Measurements from ENCODE around the gene MYO1C. TPM values are rescaled to one million over a fixed set of nuclear protein-coding genes. Genes with fewer than 3 reads are reported as not detected.
"Not testable (repeated sequence)": the region's sequence is repeated elsewhere in the genome, so short reads cannot be mapped to it uniquely, and the experiment has no call there.

Gene MYO1C
- total and polyA plus RNA-seq, 4 donors = 73.4 to 237 (median 89.6) TPM

GRCh38 chr17:1455291-1455796 is 37.1 kb downstream of the MYO1C start:
- Histone ChIP-seq H3K27me3 (ENCODE audit: control insufficient read depth in 3 of 3, insufficient read depth in 3 of 3, low read length in 2 of 3) (no peaks in the 10 kb centered on the region), H3K9ac (ENCODE audit: insufficient read depth in 1 of 2, low read length in 2 of 2) (peak overlapping the region; percentile 43 to 77), H3K4me3 (peak overlapping the region; percentile 98), H3K36me3 (ENCODE audit: control insufficient read depth in 4 of 4, insufficient read depth in 4 of 4, low read length in 4 of 4) (peaks cover 0 to 5% (median under 1%) of the 10 kb centered on the region in 4 donors), H3K27ac (ENCODE audit: low read depth in 1 of 2, low read length in 1 of 2) (peak overlapping the region; percentile 99 to 100), H3K9me3 (ENCODE audit: control insufficient read depth in 4 of 4, insufficient read depth in 3 of 4, low read length in 3 of 4) (no peaks in the 10 kb centered on the region), H3K4me1 (ENCODE audit: control insufficient read depth in 5 of 5, insufficient read depth in 5 of 5, low read length in 5 of 5) (peaks cover 4 to 18% (median 8%) of the 10 kb centered on the region in 5 donors)
- peak; percentile 0 for TF ChIP-seq CTCF (IDR thresholded peaks at IDR 0.05; ENCODE audit: control extremely low read depth, extremely low read depth)
- DNase-seq = peak; percentile 74 to 78 (median 76)
- ATAC-seq (ENCODE audit: insufficient read depth, low FRiP score) = peak; percentile 55
- WGBS, 2 donors = 0% methylated on average over 24 to 31 of the region's 31 CpGs

DNA sequence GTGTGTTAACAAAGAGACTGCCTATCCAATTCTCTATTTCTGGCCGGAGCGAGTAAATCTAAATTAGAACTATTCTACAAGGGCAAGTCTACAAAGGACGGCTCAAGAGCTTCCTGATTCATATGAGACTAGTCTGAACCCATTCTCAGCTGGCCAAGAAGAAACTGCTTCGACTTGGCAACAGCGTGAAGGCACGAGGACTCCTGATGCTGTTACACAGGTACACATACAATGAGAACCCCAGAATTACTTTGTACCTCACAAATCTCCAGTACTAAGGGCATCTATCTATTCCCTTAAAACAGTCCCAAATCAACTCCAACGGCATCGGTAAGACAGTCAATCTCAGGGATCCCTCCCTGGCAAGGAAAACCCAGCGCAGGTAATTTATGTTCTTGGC is 37.9 kb downstream of the MYO1C start:
- no peak for ATAC-seq (ENCODE audit: insufficient read depth, low FRiP score)
- H3K36me3 ChIP-seq (ENCODE audit: control insufficient read depth in 4 of 4, insufficient read depth in 4 of 4, low read length in 4 of 4) = peaks cover 0 to 5% (median 2%) of the 10 kb centered on the region in 4 donors
- DNase-seq = no peak
- no peak for TF ChIP-seq CTCF (IDR thresholded peaks at IDR 0.05; ENCODE audit: control extremely low read depth, extremely low read depth)
- no peaks in the 10 kb centered on the region for H3K9me3 ChIP-seq (ENCODE audit: control insufficient read depth in 4 of 4, insufficient read depth in 3 of 4, low read length in 3 of 4)
- H3K4me3 ChIP-seq = peak overlapping the region; percentile 98
- peak overlapping the region; percentile 99 to 100 for H3K27ac ChIP-seq (ENCODE audit: low read depth in 1 of 2, low read length in 1 of 2)
- no peaks in the 10 kb centered on the region for H3K27me3 ChIP-seq (ENCODE audit: control insufficient read depth in 3 of 3, insufficient read depth in 3 of 3, low read length in 2 of 3)
- peaks cover 4 to 21% (median 8%) of the 10 kb centered on the region in 5 donors for H3K4me1 ChIP-seq (ENCODE audit: control insufficient read depth in 5 of 5, insufficient read depth in 5 of 5, low read length in 5 of 5)
- H3K9ac ChIP-seq (ENCODE audit: insufficient read depth in 1 of 2, low read length in 2 of 2) = peak overlapping the region in 1 of 2 donors; percentile 77
- WGBS, 2 donors = 48 to 69% methylated on average over 9 of the region's 9 CpGs

DNA sequence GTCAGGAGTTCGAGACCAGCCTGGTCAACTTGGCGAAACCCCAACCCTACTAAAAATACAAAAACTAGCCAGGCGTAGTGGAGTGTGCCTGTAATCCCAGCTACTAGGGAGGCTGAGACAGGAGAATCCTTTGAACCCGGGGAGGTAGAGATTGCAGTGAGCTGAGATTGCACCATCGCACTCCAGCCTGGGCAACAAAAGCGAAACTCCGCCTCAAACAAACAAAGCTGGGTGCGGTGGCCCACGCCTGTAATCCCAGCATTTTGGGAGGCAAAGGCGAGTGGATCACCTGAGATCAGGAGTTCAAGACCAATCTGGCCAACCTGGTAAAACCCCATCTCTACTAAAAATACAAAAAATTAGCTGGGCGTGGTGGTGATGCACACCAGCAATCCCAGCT is 38.8 kb downstream of the MYO1C start:
- DNase-seq; H3K4me3 ChIP-seq; H3K36me3 ChIP-seq (ENCODE audit: control insufficient read depth in 4 of 4, insufficient read depth in 4 of 4, low read length in 4 of 4); H3K9ac ChIP-seq (ENCODE audit: insufficient read depth in 1 of 2, low read length in 2 of 2); H3K27me3 ChIP-seq (ENCODE audit: control insufficient read depth in 3 of 3, insufficient read depth in 3 of 3, low read length in 2 of 3); H3K9me3 ChIP-seq (ENCODE audit: control insufficient read depth in 4 of 4, insufficient read depth in 3 of 4, low read length in 3 of 4); ATAC-seq (ENCODE audit: insufficient read depth, low FRiP score): not testable (repeated sequence)
- WGBS, 2 donors = 73 to 90% methylated on average over 11 of the region's 11 CpGs
- H3K4me1 ChIP-seq (ENCODE audit: control insufficient read depth in 5 of 5, insufficient read depth in 5 of 5, low read length in 5 of 5) = peaks cover 4 to 27% (median 9%) of the 10 kb centered on the region in 5 donors
- peak overlapping the region in 1 of 2 donors; percentile 12 for H3K27ac ChIP-seq (ENCODE audit: low read depth in 1 of 2, low read length in 1 of 2)

GRCh38 chr17:1452836-1453235 is 39.6 kb downstream of the MYO1C start:
- ATAC-seq (ENCODE audit: insufficient read depth, low FRiP score) = no peak
- Histone ChIP-seq H3K27me3 (ENCODE audit: control insufficient read depth in 3 of 3, insufficient read depth in 3 of 3, low read length in 2 of 3) (no peaks in the 10 kb centered on the region), H3K4me1 (ENCODE audit: control insufficient read depth in 5 of 5, insufficient read depth in 5 of 5, low read length in 5 of 5) (peaks cover 4 to 32% (median 9%) of the 10 kb centered on the region in 5 donors), H3K9me3 (ENCODE audit: control insufficient read depth in 4 of 4, insufficient read depth in 3 of 4, low read length in 3 of 4) (no peaks in the 10 kb centered on the region), H3K27ac (ENCODE audit: low read depth in 1 of 2, low read length in 1 of 2) (peak overlapping the region in 1 of 2 donors; percentile 12), H3K9ac (ENCODE audit: insufficient read depth in 1 of 2, low read length in 2 of 2) (no peak overlapping the region), H3K36me3 (ENCODE audit: control insufficient read depth in 4 of 4, insufficient read depth in 4 of 4, low read length in 4 of 4) (peaks cover 0 to 8% (median 3%) of the 10 kb centered on the region in 4 donors), H3K4me3 (no peak overlapping the region)
- WGBS, 2 donors = 63 to 83% methylated on average over 5 of the region's 5 CpGs
- TF ChIP-seq CTCF (IDR thresholded peaks at IDR 0.05; ENCODE audit: control extremely low read depth, extremely low read depth) = no peak
- no peak for DNase-seq

- WGBS, 2 donors = 97 to 98% methylated on average over 20 to 21 of the region's 21 CpGs
- not testable (repeated sequence) for ATAC-seq (ENCODE audit: insufficient read depth, low FRiP score); H3K9me3 ChIP-seq (ENCODE audit: control insufficient read depth in 4 of 4, insufficient read depth in 3 of 4, low read length in 3 of 4); DNase-seq; H3K36me3 ChIP-seq (ENCODE audit: control insufficient read depth in 4 of 4, insufficient read depth in 4 of 4, low read length in 4 of 4); H3K27me3 ChIP-seq (ENCODE audit: control insufficient read depth in 3 of 3, insufficient read depth in 3 of 3, low read length in 2 of 3); H3K9ac ChIP-seq (ENCODE audit: insufficient read depth in 1 of 2, low read length in 2 of 2); H3K4me3 ChIP-seq; H3K27ac ChIP-seq (ENCODE audit: low read depth in 1 of 2, low read length in 1 of 2)
- peaks cover 4 to 33% (median 9%) of the 10 kb centered on the region in 5 donors for H3K4me1 ChIP-seq (ENCODE audit: control insufficient read depth in 5 of 5, insufficient read depth in 5 of 5, low read length in 5 of 5)
Observed at GRCh38 chr17:1450261-1450660, 42.2 kb downstream of the MYO1C start.

All from lung (tissue), 12 donors.